Skeletal muscle tissue (tissue), 4 donors: ENCODE results near the gene FAM184A. TPM values are rescaled to one million over a fixed set of nuclear protein-coding genes. Genes with fewer than 3 reads are reported as not detected.

ENCODE experiments used
- H3K27ac ChIP-seq: one replicate; pipeline ENCODE4 v1.7.0; 2013; ENCODE audit warnings: mild to moderate bottlenecking, low read depth, low read length, inconsistent platforms
- H3K27me3 ChIP-seq, 3 donors: one replicate each; pipeline ENCODE4 v1.7.0; 2013; ENCODE audit warnings: low read length in 3 of 3; ENCODE audit not compliant: control insufficient read depth in 3 of 3, insufficient read depth in 3 of 3
- H3K36me3 ChIP-seq, 3 donors: one replicate each; pipeline ENCODE4 v1.7.0; 2013; ENCODE audit warnings: low read length in 3 of 3; ENCODE audit not compliant: control insufficient read depth in 3 of 3, insufficient read depth in 3 of 3
- H3K4me1 ChIP-seq, 3 donors: one replicate each; pipeline ENCODE4 v1.7.0; 2013; ENCODE audit warnings: low read length in 3 of 3, mild to moderate bottlenecking in 3 of 3; ENCODE audit not compliant: control insufficient read depth in 3 of 3, insufficient read depth in 3 of 3
- H3K4me3 ChIP-seq, 3 donors: one replicate each; pipeline ENCODE4 v1.7.0; 2013; ENCODE audit warnings: low read length in 3 of 3
- H3K9ac ChIP-seq, 3 donors: one replicate each; pipeline ENCODE4 v1.7.0; 2013; ENCODE audit warnings: low read length in 3 of 3, mild to moderate bottlenecking in 3 of 3, moderate library complexity in 2 of 3, low read depth in 1 of 3
- H3K9me3 ChIP-seq, 3 donors: one replicate each; pipeline ENCODE4 v1.7.0; 2013; ENCODE audit warnings: low read length in 3 of 3; ENCODE audit not compliant: control insufficient read depth in 3 of 3
- total RNA-seq: library from RNA; depleted of rRNA; stranded (reverse); fragments of >200 nt; gene quantifications from one replicate; pipeline ENCODE4 v1.2.3, GENCODE V29; 2014
- donor health status: Osteomylitis.

Gene FAM184A
- total RNA-seq, 1 donor from 2014 or later, result 10.4 TPM

- peaks cover 0 to 4% (median 0%) of the 10 kb centered on the region in 3 donors for H3K4me1 ChIP-seq
- no peaks in the 10 kb centered on the region for H3K36me3 ChIP-seq
- no peak overlapping the region for H3K4me3 ChIP-seq
- H3K9me3 ChIP-seq, result peaks cover 0 to 5% (median 0%) of the 10 kb centered on the region in 3 donors
- no peak overlapping the region for H3K9ac ChIP-seq
- H3K27me3 ChIP-seq, result no peaks in the 10 kb centered on the region
- no peak overlapping the region for H3K27ac ChIP-seq
These were observed 133.2 kb downstream of the FAM184A start for GRCh38 chr6:118945217-118945616.

- Histone ChIP-seq H3K9ac (no peak overlapping the region), H3K36me3 (no peaks in the 10 kb centered on the region), H3K27ac (no peak overlapping the region), H3K27me3 (no peaks in the 10 kb centered on the region), H3K4me1 (peaks cover 0 to 4% (median 0%) of the 10 kb centered on the region in 3 donors), H3K9me3 (peaks cover 0 to 5% (median 0%) of the 10 kb centered on the region in 3 donors), H3K4me3 (no peak overlapping the region)
These were observed 137.7 kb downstream of the FAM184A start for GRCh38 chr6:118940770-118941169.

GRCh38 chr6:118939683-118940082 is 138.8 kb downstream of the FAM184A start:
- Histone ChIP-seq H3K36me3 (no peaks in the 10 kb centered on the region), H3K27me3 (no peaks in the 10 kb centered on the region), H3K4me1 (peaks cover 0 to 4% (median 0%) of the 10 kb centered on the region in 3 donors), H3K9ac (no peak overlapping the region), H3K4me3 (no peak overlapping the region), H3K9me3 (peaks cover 0 to 2% (median 0%) of the 10 kb centered on the region in 3 donors), H3K27ac (no peak overlapping the region)

- Histone ChIP-seq H3K27ac (no peak overlapping the region), H3K9ac (no peak overlapping the region)
These were observed 142.3 kb downstream of the FAM184A start for GRCh38 chr6:118935978-118936703.

GRCh38 chr6:118935331-118935668 is 143.2 kb downstream of the FAM184A start:
- H3K4me3 ChIP-seq, result peak overlapping the region; percentile 85 to 94 (median 93)
- H3K9me3 ChIP-seq, result no peaks in the 10 kb centered on the region
- H3K9ac ChIP-seq, result peak overlapping the region; percentile 88 to 98 (median 94)
- peak overlapping the region; percentile 93 for H3K27ac ChIP-seq
- H3K4me1 ChIP-seq, result peaks cover 0 to 7% (median 3%) of the 10 kb centered on the region in 3 donors
- no peaks in the 10 kb centered on the region for H3K27me3 ChIP-seq
- H3K36me3 ChIP-seq, result peaks cover 6 to 12% (median 11%) of the 10 kb centered on the region in 3 donors

More at GRCh38 chr6:118935978-118936703, 142.3 kb downstream of the FAM184A start:
- Histone ChIP-seq H3K27me3 (no peaks in the 10 kb centered on the region), H3K9me3 (no peaks in the 10 kb centered on the region), H3K36me3 (peaks cover 4 to 6% (median 6%) of the 10 kb centered on the region in 3 donors), H3K4me3 (no peak overlapping the region), H3K4me1 (peaks cover 3 to 7% (median 4%) of the 10 kb centered on the region in 3 donors)

GRCh38 chr6:118934461-118935330 is 143.8 kb downstream of the FAM184A start, which contains the start of gene MCM9:
Gene MCM9, minus strand, starts transcription at chr6:118935159. Its CDS starts 3,436 bp downstream, at chr6:118931723.
- Histone ChIP-seq H3K4me1 (peaks cover 0 to 7% (median 3%) of the 10 kb centered on the region in 3 donors), H3K9me3 (no peaks in the 10 kb centered on the region), H3K36me3 (peaks cover 6 to 12% (median 11%) of the 10 kb centered on the region in 3 donors), H3K4me3 (peak within 1 kb of the TSS; percentile 92 to 94 (median 93)), H3K27me3 (no peaks in the 10 kb centered on the region), H3K27ac (peak within 1 kb of the TSS; percentile 93), H3K9ac (peak within 1 kb of the TSS; percentile 94 to 98 (median 96))

- peak overlapping the region in 1 of 3 donors; percentile 34 for H3K9ac ChIP-seq
- peak overlapping the region; percentile 59 to 94 (median 93) for H3K4me3 ChIP-seq
- H3K36me3 ChIP-seq, result peaks cover 6 to 18% (median 17%) of the 10 kb centered on the region in 3 donors
- peaks cover 0 to 7% (median 3%) of the 10 kb centered on the region in 3 donors for H3K4me1 ChIP-seq
- H3K27ac ChIP-seq, result peak overlapping the region; percentile 23
- H3K9me3 ChIP-seq, result no peaks in the 10 kb centered on the region
- no peaks in the 10 kb centered on the region for H3K27me3 ChIP-seq
These were observed 144.5 kb downstream of the FAM184A start for GRCh38 chr6:118933855-118934460.

GRCh38 chr6:118932421-118932820 is 146.0 kb downstream of the FAM184A start:
- Histone ChIP-seq H3K4me1 (peaks cover 0 to 7% (median 3%) of the 10 kb centered on the region in 3 donors), H3K27ac (no peak overlapping the region), H3K9me3 (no peaks in the 10 kb centered on the region), H3K27me3 (no peaks in the 10 kb centered on the region), H3K9ac (no peak overlapping the region), H3K36me3 (peaks cover 6 to 23% (median 18%) of the 10 kb centered on the region in 3 donors), H3K4me3 (no peak overlapping the region)

- no peaks in the 10 kb centered on the region for H3K9me3 ChIP-seq
- no peak overlapping the region for H3K9ac ChIP-seq
- H3K4me1 ChIP-seq, result peaks cover 0 to 7% (median 3%) of the 10 kb centered on the region in 3 donors
- H3K27ac ChIP-seq, result no peak overlapping the region
- no peaks in the 10 kb centered on the region for H3K27me3 ChIP-seq
- peaks cover 6 to 23% (median 18%) of the 10 kb centered on the region in 3 donors for H3K36me3 ChIP-seq
- H3K4me3 ChIP-seq, result no peak overlapping the region
These were observed 147.0 kb downstream of the FAM184A start for GRCh38 chr6:118931436-118931835.
